Stimulated activated CD4-positive, alpha-beta T cell treated with anti-CD3 and anti-CD28 coated beads, Interleukin-15, amount 100 ng/mL, for 48 hours (primary cell): ENCODE results near the gene RAB3GAP2.
"Not testable (repeated sequence)": the region's sequence is repeated elsewhere in the genome, so short reads cannot be mapped to it uniquely, and the experiment has no call there.

ENCODE experiments used
- DNase-seq, 2 donors: peaks; one replicate each; pipeline ENCODE4 v3.0.0-alpha.2; 2020; ENCODE audit warnings: low read depth in 2 of 2

RAB3GAP2 gene

DNA sequence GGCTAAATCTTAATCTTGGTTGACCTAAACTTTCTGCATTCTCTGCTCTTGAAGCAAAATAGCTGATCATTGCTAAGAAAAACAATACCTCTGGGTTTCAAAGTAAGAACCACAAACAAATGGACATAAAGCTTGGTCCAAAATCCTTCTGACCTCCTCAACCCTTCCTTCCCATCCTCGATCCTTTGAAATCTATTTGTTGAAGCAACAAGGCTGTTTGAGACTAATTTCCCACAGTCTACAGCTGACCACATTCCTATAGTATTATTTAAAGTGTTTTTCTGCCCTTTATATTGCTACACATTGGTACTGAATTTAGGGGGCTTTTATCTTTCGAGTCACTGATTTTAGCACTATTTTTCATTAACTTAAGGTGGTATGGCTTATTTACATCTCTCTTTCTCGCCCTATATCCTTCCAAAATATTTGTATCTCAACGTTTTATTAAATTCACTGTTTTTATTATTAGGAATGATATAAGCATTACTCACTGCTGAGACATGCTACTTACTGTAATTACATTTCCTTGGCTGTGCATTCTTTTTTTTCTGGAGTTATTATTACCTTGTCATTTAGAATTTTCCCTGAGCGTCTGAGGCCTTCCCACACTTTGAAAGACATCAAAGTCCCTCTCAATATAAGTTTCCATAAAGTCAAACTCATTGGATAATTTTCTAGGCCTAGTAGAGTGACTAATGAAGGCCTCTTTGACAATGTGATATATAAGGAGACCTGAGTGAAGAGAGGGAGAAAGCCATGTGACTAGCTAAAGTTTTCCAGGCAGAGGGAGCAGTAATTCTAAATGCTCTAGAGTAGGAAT, 73.9 kb downstream of the RAB3GAP2 start:
- no peak for DNase-seq

DNA sequence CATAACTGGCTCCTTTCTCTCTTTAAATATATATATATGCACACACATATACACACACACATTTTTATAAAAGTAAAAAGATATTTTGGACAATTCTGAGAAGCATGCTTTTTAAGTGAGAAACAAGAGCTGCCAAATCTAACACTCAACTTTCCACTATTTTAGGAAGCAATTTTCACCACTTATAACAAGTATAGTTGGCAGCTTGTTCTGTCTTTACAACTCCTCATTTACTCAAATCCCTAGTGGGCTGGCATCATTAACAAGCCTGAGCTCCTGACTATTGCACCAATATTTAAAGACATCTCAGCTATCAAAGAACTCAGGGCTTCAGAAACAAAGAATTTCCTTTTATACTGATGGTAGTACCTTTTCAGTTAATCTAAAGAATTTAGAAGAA, 76.6 kb downstream of the RAB3GAP2 start:
- no peak for DNase-seq

- DNase-seq: no peak
These were observed 82.4 kb downstream of the RAB3GAP2 start for GRCh38 chr1:220189750-220190347.

GRCh38 chr1:220188538-220188937, 83.7 kb downstream of the RAB3GAP2 start:
- no peak for DNase-seq

DNA sequence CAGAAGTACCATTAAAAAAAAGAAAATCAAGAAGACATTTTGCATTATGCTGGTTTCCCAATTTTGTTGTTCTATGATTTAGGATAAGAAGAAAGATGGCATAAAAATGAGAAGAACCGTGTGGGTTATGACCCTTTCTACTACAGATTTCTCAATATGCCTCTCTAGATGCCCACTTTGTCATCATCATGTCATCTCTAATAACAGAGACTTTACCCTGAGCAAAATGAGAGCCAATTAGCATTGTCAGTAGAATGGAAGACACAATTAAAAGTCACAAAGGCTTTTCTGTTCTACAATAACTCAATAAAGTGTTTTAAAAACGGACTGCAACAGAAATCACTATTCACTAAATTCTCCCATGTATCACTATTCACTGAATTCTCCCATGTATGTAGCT, 85.5 kb downstream of the RAB3GAP2 start:
- no peak for DNase-seq

DNA sequence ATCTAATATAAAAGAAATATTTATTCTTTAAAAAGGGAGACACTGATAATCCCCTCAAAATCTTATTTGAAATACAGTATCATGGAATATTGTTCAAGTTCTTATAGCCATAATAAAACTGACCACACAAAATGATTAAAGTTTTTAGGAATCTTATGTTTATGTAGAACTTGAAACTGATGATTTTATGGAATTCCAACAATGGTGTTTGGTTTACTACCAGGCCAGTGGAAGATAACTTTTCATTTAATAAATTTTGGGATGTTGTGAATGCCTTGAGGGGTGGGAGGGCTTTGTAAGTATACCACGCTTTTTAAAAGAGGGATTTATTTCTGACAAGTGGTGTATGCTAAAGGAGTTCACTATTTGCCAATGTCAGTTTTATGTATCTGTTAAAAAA, 87.7 kb downstream of the RAB3GAP2 start:
- no peak for DNase-seq

- no peak for DNase-seq
These were observed 89.6 kb downstream of the RAB3GAP2 start for GRCh38 chr1:220182656-220183055.

DNA sequence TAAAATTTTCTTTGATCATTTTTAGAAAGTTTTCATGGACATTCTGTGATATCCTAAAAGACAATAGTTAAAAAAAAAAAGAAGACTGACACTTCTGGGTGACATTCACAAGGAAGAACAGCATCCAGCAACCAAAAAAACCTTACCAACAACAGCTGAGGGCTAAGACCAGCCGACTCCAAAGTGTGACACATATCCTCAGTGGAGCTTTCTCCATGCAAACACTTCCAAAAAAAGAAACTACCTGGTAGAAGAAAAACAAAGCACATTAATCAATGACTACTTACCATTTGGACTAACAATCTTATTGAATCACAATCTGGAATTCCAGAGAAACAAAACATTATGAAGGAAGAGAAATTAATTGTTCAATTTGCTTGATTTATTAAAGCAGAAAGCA, 90.1 kb downstream of the RAB3GAP2 start:
- DNase-seq: no peak

DNA sequence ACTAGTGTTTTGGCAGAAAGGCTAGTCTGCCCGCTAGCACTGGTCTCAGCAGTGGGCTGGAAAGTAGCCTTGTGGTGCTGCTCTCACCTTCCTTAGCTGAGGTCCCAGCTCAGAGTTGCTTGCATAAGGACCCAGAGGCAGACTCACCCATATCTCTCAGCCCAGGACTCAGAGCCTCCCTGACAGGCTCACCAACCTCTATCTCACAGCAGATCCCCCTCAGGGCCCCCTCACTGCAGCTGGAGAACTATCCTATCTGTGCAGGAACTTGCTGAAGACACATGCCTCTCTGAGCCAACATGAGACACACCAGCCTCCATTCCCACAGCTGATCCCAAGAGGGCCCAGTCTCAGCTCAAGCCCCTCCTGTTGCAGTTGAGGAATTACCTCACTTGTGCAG, 95.7 kb downstream of the RAB3GAP2 start:
- no peak for DNase-seq

- no peak for DNase-seq
These were observed 101.3 kb downstream of the RAB3GAP2 start for GRCh38 chr1:220170836-220171526.

GRCh38 chr1:220169887-220170286, 102.4 kb downstream of the RAB3GAP2 start:
- not testable (repeated sequence) for DNase-seq

DNA sequence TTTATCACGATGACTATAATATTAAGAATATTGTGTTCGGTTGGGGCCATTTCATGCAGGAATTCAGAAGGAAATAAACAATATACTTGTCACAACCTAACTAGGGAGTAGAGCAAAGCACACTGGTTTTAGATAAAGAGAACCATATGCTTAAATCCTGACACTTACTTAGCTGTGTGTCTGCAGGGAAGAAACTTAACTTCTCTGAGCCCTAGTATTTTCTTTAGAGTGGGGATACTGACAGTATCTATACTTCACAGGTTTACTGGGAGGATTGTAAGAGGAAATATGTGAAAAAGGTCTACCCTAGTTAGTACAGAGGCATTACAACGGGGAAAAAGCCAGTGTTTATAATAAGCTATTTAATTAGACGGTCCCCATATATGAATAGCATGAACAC, 105.4 kb downstream of the RAB3GAP2 start:
- no peak for DNase-seq

DNA sequence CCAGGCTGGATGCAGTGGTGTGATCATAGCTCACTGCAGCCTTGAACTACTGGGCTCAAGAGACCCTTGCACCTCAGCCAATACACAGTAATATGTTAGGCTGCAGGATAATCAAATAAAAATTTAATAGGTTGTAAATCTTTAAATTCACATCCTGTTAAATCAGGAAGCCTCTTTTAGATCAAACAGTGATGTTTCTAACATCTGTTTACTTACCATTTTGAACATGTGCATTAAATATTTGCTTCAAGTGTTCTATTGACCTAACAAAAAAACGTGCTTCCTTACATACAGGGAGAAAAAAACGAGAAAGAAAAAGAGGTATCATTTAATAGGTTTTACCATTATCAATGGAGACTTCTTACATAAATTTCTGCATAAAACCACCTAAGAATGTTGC, 107.7 kb downstream of the RAB3GAP2 start:
- DNase-seq: no peak

- no peak for DNase-seq
These were observed 108.1 kb downstream of the RAB3GAP2 start for GRCh38 chr1:220164116-220164515.

DNA sequence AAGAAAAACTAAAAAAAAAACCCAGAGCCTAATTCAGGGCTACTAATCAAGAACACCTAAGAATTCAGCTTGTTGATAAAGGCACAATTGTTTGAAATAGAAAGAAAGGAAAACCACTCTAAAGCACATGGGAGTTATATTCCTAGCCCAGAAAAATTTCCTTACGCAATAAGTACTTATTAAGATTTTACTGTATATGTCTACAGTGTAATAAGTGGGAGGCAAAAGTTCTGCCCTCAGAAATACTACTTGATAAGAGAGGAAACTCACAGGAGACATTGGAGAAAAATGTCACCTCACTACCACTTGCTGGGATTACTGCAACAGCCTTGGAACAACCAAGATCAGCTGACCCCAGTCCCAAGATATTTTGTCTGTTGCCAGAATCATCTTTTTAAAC, 112.2 kb downstream of the RAB3GAP2 start:
- no peak for DNase-seq

- DNase-seq: no peak
These were observed 113.2 kb downstream of the RAB3GAP2 start for GRCh38 chr1:220159041-220159440.

GRCh38 chr1:220158530-220158929, 113.7 kb downstream of the RAB3GAP2 start:
- not testable (repeated sequence) for DNase-seq

DNA sequence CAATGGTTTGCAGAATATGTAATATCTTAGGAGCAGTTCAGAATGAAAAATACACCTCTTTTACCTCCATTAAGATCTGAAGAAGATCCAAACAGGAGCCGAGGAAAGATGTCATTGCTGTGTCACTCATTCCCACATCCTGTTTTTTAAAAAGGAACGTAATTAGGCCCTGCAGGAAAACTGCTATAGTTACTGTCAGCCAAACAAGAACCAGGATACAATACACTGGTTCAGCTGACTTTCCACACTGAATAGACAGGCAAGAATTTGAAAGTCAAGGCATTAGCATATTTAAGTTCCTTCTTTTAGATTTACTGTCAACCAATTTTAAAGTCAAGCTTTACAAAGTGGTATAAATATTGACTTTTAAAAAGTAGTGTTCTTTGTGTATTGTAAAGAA, 114.5 kb downstream of the RAB3GAP2 start:
- no peak for DNase-seq

- no peak for DNase-seq
These were observed 115.6 kb downstream of the RAB3GAP2 start for GRCh38 chr1:220156620-220157146.

- no peak for DNase-seq
These were observed 119.1 kb downstream of the RAB3GAP2 start for GRCh38 chr1:220153147-220153546.

DNA sequence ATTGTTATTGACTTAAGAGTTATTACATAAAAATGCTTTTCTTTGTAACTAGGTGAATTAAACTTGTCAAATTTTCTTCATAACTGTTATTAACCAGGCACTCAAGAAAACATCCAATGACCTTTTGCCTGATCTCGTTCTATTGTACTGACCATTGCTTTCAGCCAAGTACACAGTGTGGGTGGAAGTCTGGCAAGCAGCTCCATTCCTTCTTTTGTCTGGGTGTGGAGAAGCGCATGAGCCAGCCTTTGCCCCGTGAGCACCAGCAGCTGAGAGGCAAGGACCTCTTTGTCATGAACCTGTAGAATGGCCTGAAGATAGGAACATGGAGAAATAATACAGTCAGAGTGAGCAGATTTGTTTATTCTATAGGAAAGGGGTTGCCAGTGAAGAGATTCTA, 120.8 kb downstream of the RAB3GAP2 start:
- no peak for DNase-seq

DNA sequence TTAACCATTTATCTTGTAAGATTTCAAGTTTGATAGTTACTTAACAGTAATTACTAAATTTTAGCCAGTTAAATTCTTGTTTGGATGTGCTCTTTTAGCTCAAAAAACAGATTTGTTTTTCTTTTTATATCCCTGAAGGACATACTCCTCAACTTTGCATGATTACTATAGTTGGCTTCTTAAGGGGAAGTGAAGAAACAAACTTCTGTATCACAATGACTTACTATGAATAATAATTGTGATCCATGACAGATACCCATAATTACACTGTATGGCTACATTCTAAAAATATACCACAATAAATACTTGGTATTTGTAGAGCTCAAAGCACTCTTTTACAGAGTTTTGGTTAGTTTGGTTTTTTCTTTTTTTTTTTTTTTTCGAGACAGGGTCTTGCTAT, 122.5 kb downstream of the RAB3GAP2 start:
- no peak for DNase-seq

- no peak for DNase-seq
These were observed 128.2 kb downstream of the RAB3GAP2 start for GRCh38 chr1:220144051-220144450.
